Caki2 (cell line): Measurements from ENCODE around the gene SLC30A2. TPM values are rescaled to one million over a fixed set of nuclear protein-coding genes. Genes with fewer than 3 reads are reported as not detected.

Experiments used
- DNase-seq: peaks from one replicate; pipeline ENCODE4 v3.0.0-alpha.2; 2015; ENCODE audit warnings: low read depth
- in situ Hi-C: cut with HindIII; loops from 2 replicates; pipeline ENCODE4 v1.10.0; 2016; ENCODE audit warnings: low sequenced_read_pairs, low pct_unique_long_range_greater_than_20kb, mixed read lengths
- total RNA-seq: library from RNA; depleted of rRNA; stranded (reverse); fragments of >200 nt; shearing (Covaris generic); gene quantifications from 2 replicates; pipeline ENCODE4 v1.2.3, GENCODE V29; 2014; ENCODE audit warnings: low replicate concordance

SLC30A2 gene
- total RNA-seq, 1 experiment from 2014 or later: not detected

GRCh38 chr1:26072305-26072704 lies 26.4 kb upstream of the SLC30A2 start:
- no peak for DNase-seq
- in situ Hi-C loops: no loop called here

GRCh38 chr1:26070963-26071342 lies 25.0 kb upstream of the SLC30A2 start:
- no peak for DNase-seq
- in situ Hi-C loops: no loop called here

GRCh38 chr1:26070296-26070962 lies 24.5 kb upstream of the SLC30A2 start:
- in situ Hi-C loops: no loop called here
- DNase-seq: no peak

GRCh38 chr1:26069941-26070295 lies 24.0 kb upstream of the SLC30A2 start:
- no peak for DNase-seq
- in situ Hi-C loops: no loop called here

GRCh38 chr1:26067432-26067911 lies 21.6 kb upstream of the SLC30A2 start, which contains the start of gene TRIM63:
Gene TRIM63, minus strand, starts transcription at chr1:26067630. Its CDS starts 136 bp downstream, at chr1:26067494.
- DNase-seq: no peak
- in situ Hi-C loops: no loop called here

- no peak for DNase-seq
- in situ Hi-C loops: no loop called here
These were observed 20.9 kb upstream of the SLC30A2 start for GRCh38 chr1:26066857-26067256.

- in situ Hi-C loops: no loop called here
- no peak for DNase-seq
These were observed 20.2 kb upstream of the SLC30A2 start for GRCh38 chr1:26066160-26066559.

- DNase-seq: peak; percentile 80
- in situ Hi-C loops: no loop called here
These were observed 18.6 kb upstream of the SLC30A2 start for GRCh38 chr1:26064553-26064952.

- DNase-seq: no peak
- in situ Hi-C loops: no loop called here
These were observed 15.1 kb upstream of the SLC30A2 start for GRCh38 chr1:26060832-26061574.

- in situ Hi-C loops: no loop called here
- peak; percentile 36 for DNase-seq
These were observed 14.0 kb upstream of the SLC30A2 start for GRCh38 chr1:26059906-26060305.

- in situ Hi-C loops: no loop called here
- DNase-seq: no peak
These were observed 12.2 kb upstream of the SLC30A2 start for GRCh38 chr1:26058052-26058595.

- in situ Hi-C loops: no loop called here
These were observed 11.3 kb upstream of the SLC30A2 start for GRCh38 chr1:26057189-26057588.

GRCh38 chr1:26055041-26055440 lies 9.1 kb upstream of the SLC30A2 start:
- in situ Hi-C loops: no loop called here
- no peak for DNase-seq

More at GRCh38 chr1:26057189-26057588, 11.3 kb upstream of the SLC30A2 start:
- DNase-seq: no peak

- DNase-seq: no peak
- in situ Hi-C loops: no loop called here
These were observed 8.0 kb upstream of the SLC30A2 start for GRCh38 chr1:26053718-26054560.

- in situ Hi-C loops: no loop called here
- DNase-seq: no peak
These were observed 4.3 kb upstream of the SLC30A2 start for GRCh38 chr1:26050248-26050640.

- in situ Hi-C loops: no loop called here
- no peak for DNase-seq
These were observed 3.8 kb upstream of the SLC30A2 start for GRCh38 chr1:26049531-26050247.

- no peak for DNase-seq
- in situ Hi-C loops: no loop called here
These were observed 1.5 kb upstream of the SLC30A2 start for GRCh38 chr1:26047278-26047874.
